HG03064 (cell line): Measurements from ENCODE around the gene UST.

Experiments
- ATAC-seq: cut with Tn5 transposase; IDR thresholded peaks from one replicate; pipeline ENCODE4 v1.9.1; 2021; ENCODE audit warnings: low read depth; ENCODE audit not compliant: unreplicated experiment

Gene UST

DNA sequence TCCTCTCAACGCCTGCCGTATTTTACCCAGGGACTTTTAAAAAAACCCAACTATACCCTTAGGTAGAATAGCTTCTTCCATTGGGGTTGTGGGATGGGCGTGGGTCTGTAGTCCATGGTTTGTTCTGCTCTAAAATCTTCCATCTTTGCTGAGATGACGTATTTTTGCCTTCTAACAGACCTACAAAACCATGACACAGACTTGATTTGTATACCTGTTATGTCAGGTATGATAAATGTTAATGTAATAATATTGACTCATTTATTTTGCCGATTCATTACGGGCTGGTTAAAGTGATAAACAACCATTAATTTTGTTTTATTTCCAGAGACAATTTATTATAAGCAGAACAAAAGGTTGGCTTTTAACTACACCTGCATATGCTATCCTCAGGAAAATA, 48.7 kb downstream of the UST start:
- no peak for ATAC-seq

DNA sequence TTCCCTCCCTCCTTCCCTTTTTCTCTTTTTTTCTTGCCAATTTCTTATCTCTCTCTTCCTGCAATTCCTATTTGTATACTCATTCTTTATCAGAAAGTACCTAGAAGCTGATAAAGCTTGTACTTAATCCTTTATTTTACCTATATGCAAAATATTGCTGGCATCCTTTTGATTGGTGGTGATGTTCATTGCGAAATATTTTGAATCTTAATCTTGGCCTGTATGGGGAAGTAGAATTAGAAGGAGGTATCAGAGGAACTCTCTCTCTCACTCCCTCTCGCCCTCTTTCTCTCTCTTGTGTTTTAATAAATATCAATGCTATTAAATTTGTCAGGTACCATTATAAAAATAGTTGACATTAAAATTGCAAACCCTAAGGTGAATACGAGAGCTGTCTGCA, 52.8 kb downstream of the UST start:
- no peak for ATAC-seq

DNA sequence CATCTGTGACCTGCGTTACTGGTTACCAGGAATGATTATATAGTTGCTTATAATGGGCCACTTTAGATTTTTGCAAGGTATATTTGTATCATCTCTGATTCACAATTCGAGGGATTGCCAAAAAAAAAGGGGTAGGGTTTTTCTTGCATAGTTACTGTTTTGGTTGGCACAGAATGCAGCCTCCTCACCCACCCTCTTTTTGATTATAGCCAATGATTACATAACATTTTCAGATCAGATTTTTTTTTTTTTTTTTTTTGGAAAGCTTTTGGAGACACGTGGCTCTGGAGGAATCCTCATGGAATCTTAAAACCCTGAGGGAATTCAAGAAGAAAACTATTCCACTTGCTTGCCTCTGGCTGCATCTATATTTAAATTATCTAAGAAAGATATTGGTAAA, 53.7 kb downstream of the UST start:
- ATAC-seq = no peak

DNA sequence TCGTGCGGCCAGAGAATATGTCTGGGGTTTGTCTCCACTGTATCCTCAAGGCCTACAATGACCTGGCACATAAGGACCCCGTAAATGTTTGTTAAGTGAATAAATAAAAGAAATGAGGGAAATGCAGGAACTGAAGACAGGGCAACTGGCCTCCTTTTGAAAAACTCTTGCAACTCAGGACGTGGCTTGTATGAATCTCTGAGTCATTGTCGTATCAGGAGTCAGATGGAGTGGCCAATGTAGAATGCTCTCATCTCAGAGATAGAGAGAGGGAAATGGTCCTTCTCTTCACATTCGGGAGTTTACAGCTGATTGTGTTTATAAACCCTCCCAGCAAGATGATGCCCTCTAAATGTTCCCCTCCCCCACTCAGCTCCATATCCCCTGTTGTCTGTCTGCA, 57.1 kb downstream of the UST start:
- no peak for ATAC-seq

DNA sequence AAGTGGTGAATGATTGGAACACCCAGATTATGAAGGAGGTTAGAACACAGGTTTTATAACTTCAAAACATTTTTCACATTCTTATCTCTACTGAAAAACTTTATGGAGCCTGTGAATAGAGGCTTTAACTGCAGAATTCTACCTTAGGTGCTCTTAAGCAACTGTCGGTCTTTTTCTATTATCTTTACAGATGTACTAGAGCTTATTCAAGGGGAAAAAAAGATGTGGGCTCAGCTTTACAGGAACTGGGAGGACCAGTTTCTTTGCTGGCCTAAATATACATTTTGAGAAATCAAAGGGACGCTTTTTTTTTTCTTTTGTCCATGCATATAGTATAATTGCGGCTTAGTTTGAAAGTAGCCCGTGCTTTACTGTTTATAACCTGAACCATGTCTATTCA, 58.9 kb downstream of the UST start:
- no peak for ATAC-seq

DNA sequence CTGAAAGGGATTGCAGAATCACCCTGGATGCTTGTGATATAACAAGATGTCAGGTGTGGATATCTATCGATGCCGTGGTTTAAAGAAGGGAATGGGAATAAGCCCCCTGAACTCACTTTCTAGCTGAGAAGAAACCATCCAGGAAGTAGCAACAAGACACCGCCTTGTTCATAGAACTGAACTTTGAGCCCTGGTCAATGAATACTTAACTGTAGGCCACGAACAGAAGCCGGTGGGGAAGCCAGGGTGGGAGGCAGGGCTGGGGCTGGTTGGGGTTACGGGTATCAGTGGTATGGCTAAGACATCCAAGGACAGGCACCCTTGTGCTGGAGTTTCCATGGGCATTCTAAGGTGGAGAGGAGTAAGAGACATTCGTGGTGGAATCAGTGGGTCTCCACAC, 61.0 kb downstream of the UST start:
- ATAC-seq = no peak

DNA sequence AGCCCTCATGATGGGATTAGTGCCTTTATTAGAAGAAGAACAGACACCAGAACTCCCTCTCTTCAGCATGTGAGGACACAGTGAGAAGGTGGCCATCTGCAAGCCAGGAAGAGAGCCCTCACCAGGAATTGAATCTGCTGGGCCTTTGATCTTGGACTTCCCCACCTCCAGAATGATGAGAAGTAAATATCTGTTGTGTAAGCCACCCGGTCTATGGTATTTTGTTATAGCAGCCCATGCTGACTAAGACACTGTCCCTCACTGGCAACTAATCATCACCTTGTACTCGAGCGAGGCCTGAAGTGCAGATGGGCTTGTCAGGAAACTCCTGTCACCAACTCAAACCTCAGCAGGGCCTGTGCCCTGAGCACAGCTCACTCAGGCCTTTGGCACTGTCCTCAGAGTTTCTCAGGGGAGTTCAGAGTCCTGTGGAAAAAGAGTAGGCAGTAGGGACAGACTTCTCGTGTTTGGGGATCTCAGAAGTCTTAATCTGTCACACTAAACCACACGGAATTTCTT, 62.0 kb downstream of the UST start:
- ATAC-seq = no peak

DNA sequence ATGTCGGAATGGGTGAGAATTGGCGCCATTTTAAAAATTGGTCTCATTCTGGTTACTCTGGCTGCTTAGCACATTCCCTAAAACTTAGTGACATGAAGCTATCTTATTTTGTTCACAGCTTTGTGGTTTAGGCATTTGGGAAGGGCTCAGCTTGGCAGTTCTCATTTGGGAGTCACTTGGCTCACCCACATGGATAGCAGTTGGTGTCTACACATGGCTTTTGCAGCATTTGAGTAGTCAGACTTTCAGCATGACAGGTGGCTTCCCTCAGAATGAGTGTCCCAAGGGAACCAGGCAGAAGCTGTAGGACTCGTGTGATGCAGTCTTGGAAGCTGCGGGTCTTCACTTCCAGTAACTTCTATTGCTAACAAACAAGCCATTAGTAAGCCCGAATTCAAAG, 64.6 kb downstream of the UST start:
- no peak for ATAC-seq

DNA sequence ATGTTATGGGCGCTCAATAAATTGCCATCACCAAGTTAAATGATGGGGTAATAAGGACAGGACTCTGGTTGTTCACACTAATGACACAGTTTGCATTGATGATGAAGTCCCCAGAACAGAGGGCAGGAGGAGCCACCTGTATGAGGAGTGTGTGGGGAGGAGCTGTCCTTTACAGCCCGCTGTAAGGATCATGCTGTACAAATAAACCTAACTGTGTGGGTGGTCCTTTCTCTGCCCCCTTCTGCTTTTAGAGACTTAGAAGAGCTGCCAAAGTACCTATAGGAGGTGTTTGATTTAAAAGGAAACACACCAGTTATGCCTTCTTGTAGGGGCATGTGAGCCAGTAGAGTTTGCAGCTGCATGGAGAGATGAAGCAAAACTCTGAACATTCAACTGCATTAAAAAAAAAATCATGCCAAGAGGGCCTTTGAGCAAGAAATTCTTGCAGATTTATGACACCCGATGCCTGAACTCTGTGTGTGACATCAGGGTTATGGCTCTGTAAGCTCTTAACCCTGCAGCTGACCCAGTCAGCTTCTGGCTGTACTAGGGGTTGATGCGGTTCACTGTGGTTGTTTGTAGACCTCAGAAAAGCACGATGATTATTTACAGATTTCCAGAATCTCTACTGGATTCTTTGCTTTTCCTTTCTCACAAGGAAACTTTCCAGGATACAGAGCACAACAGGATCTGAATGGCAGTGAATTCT, 67.4 kb downstream of the UST start:
- no peak for ATAC-seq

DNA sequence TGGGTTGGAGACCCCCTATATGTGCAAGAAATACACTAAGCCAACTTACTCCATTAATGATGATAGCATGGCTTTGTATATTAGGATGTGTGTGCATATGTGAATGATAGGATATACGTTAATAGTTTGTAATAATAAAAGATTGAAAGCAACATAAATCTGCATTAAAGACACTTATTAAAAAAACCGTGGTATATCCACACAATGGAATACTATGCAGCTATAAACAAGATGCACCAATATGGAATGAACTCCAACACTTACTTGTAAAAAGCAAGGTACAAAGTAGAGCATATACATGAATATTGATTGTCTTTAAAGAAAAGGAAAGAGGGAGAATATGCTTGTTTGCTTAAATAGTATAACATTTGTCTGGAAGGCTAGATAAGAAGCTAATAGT, 68.0 kb downstream of the UST start:
- ATAC-seq = no peak

DNA sequence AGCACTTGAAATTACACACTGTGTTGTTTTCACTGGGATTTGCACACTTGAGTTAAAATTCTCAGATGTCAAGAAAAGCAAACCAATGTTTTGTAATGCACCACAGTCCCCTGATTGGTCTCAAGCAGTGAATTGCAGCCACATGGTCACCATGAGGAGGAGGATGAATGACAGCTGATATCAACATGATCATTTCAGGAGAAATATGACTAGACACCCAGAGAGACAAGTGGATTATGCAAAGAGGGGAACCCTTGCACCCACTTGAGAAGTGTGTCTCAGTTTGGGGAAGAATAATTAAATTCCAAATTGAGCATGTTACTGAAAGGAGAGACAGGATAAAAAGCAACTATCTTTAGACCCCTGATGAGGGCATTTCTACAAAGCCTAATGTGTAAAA, 69.3 kb downstream of the UST start:
- no peak for ATAC-seq

DNA sequence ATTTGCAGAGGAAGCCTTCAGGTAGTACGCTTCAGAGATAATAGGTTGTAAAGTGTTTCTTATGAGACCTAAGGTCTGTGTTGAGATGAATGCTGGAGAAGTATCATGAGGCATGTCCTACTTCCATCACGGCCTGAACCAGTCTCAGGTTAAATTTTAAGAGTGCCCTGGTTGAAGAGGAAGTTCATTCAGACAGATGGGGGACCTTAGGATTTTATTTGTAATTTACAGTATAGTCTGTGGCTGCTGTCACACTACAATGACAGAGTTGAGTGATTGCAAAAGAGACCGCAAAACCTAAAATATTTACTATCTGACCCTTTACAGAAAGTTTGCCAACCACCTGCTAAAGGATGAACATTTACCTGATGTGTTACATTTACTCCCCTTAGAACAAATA, 70.9 kb downstream of the UST start:
- ATAC-seq = no peak

DNA sequence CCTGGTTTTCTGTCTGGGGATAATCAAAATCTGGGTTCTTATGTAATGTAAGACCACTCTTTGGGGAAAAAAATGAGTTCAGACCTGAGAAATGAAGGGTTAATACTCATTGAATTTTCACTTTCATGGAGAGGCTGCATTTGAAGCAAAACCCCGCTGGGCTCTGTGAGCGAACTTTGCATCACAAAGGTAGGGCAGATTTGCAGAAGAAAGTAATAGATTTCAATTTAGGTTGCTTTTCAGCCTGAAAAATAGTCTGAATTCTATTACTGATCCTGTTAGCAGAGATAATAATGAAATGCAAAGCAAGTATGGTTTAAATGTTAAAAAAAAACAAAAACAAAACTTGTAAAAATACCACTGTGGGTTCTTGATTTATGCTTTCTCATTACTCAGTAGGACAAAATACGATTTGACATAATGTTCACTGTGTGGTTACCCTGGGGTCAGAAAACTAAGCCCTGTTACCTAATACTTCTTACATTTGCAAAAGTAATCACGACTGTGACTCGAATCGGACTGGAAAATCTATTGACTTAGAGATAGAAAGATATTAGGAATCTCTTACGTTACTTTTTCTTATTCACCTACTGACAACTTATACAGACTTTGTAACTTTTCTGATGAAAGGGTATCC, 72.2 kb downstream of the UST start:
- ATAC-seq = no peak

DNA sequence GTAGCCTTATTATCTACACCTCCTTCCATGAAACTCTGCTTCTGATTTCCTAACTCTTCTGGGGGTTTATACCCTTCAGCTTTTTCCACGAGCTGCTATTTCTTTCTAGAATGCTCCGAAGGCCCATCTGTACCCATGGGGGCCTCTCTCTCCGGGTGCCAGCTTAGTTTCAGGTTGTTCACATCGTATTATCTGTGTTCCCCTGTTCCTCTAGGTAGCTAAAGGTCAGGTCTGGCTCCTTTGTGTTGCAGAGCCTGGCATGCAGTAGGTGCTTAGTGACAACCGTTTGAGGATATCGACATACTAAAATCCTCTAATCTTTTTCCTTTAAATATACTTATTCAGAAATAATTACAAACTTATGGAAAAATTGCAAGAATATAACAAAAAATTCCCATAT, 73.0 kb downstream of the UST start:
- ATAC-seq = no peak

DNA sequence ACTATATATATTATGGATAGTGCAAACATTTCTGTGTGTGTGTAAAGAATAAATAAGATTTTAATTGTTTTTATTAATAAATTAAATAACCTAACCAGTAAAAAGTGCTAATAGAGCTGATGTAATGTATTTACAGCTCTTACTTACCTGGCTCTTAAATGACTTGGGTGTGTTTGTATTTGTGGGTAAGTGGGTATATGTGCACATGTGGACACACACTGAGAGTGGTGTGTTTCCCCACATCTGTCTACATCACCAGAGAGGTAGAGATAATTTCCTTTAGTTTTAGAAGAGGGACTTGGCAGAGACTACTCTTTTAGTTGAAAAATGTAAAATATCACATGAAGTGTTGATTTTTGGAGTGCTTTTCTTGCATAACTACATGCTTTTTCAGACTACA, 76.0 kb downstream of the UST start:
- ATAC-seq = no peak

DNA sequence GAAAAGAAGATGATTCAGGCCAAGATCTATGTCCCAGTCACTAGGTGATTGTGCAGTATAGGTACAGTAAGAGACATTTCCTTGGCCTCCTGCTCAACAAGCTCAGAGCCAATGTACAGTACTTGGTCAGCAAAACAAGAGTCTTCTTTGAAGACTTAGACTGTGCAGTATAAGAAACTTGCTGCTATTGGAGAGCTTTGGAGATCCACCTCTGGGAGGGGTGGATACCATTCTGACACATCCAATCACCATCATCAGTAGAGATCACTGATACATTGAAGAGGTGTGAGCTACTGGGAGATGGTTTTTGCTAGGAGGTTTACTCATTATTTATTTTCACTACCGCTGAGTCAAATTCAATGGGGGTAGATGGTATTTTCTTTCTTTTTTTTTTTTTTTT, 77.5 kb downstream of the UST start:
- ATAC-seq = no peak

DNA sequence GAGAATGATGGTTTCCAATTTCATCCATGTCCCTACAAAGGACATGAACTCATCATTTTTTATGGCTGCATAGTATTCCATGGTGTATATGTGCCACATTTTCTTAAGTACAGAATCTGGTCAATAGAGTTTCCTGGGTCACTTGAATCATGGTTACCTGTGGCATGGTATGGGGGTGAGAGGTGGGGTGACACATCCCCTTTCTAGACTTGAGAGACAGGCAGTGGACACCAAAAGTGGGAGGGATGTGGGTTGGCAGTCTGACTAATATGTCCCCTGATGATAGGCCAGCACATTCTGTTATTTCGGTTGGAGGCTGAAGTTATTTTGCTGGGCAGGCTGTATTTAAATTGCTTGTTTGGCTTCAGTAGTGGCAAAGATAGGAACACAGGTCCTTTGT, 78.1 kb downstream of the UST start:
- no peak for ATAC-seq

DNA sequence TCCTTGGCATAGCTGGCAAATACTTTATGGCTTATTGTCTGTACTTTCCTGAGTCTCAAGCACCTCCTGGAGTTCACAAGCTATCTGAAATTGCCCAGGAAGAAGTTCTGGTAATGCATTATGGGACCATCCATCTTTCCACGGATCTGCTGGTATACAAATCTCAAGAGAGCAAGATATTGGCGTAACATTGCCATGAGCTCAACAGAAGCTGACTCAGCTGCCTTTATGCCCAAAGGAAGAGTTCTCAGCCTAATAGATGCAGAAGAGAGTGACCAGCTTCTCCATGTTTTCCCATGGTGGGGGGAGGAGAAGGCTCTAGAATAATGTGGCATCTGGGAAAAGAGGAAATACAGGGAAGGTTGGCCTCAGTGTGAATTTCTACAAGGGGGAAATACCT, 78.7 kb downstream of the UST start:
- no peak for ATAC-seq

DNA sequence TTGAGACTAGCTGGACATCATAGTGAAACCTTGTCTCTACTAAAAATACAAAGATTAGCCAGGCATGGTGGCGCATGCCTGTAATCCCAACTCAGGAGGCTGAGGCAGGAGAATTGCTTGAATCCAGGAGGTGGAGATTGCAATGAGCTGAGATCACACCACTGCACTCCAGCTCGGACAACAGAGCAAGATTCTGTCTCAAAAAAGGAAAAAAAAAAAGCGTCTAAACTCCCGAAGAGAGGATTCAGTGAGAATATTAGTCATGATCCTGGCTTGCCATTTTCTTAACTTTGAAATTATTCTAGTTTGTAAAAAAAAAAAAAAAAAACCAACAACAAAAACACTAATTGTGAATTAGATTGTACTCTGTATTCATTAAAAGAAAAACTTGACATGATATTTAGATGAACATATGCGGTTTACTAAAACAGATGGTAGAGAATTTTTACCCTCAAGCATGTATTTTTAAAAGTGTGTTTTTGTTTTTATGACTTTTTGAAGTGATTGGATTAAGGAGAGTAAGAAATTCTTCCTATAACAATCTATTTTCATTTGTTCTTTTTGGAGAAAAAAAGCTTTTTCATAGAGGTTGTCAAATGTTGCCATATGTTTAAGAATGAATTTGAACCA, 80.7 kb downstream of the UST start:
- ATAC-seq = no peak

DNA sequence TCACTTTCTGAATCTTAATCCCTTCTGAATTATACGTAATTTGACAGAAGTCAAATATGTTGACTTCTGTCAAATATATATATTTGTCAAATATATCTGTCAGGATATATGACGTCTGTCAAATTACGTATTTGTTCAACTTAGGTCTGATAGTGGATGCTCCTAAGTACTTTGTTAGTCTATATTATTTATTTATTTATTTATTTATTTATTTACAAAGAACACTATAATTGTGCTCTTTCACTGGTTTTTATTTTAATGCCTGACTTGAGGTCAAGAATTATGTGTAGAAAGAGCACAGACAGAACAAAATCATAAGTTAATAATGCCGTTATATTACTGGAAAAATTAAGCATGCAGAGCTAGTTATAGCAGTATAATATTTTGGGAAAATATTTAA, 81.2 kb downstream of the UST start:
- ATAC-seq = no peak

DNA sequence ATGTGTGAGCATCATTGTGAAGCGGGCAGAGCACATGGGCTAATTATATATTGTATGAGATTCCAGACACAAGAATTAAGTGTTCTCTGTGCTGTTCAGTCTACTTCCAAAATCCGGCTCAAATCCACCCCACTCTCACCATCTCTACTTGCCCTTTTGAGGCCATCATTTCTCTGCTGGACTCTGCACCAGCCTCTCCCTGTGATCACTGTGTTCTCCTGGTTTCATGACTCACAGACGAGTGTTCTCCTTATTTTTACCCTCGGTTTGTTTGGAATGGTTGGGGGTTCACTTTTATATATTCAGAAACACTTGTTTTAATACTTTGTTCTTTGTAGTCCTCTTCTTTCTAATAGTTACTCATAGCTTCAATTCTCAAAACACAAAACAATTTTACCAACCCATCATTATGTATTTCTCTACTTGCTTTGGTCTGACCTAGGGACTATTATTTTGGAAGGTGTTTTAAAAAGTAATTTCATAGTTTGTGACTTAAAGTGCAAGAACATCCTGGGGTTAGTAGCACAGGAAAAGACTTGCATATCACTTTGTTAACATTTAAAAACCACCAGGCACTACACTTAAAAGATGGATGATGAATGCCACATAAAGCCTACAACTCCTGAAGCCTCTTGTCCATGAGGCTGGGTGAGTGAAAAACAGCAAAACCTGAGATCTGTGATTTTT, 82.7 kb downstream of the UST start:
- ATAC-seq = no peak
